Endothelial cell of umbilical vein (primary cell): ENCODE data around the gene CCDC136. TPM values are rescaled to one million over a fixed set of nuclear protein-coding genes. Genes with fewer than 3 reads are reported as not detected.

Experiments used
- BruUV-seq: library from RNA; stranded (reverse); fragments of 400-500 nt; replicated peaks from 2 replicates; lab custom pipeline; 2021; lab: Mats Ljungman, UMichigan
- CTCF ChIA-PET: fragments of 300-600, 350-600 bp; sonication (Branson Sonifier 250); formaldehyde crosslinking; loops from one replicate; lab custom pipeline; 2021; ENCODE audit warnings: antibody characterized with exemption, inconsistent platforms; lab: Charles Lee
- POLR2A ChIA-PET: fragments of 300-600, 350-600 bp; sonication (Branson Sonifier 250); formaldehyde crosslinking; loops from one replicate; lab custom pipeline; 2021; ENCODE audit warnings: antibody characterized with exemption, inconsistent platforms; lab: Charles Lee
- DNase-seq: peaks from one replicate; pipeline ENCODE4 v3.0.0-alpha.2; 2011; ENCODE audit warnings: low read depth, low spot score
- FAIRE-seq: peaks from 2 replicates; lab custom pipeline; 2011; peaks lifted over from hg19 to GRCh38; lab: Jason Lieb, UNC
- H2AFZ ChIP-seq: 2 replicates; pipeline ENCODE4 v1.6.0; 2012; ENCODE audit warnings: low read depth, low read length, control low read depth, inconsistent platforms
- H3K27ac ChIP-seq: 2 replicates; pipeline ENCODE4 v1.5.1; 2011; ENCODE audit warnings: low read depth, mild to moderate bottlenecking, control low read depth, low read length, moderate library complexity; ENCODE audit not compliant: insufficient read depth
- H3K27me3 ChIP-seq, 2 experiments: 2 replicates each; pipeline versions ENCODE4 v1.6.0 to v1.6.1; 2011; ENCODE audit warnings: low read length in 2 of 2, mixed read lengths in 1 of 2; ENCODE audit not compliant: control insufficient read depth in 2 of 2, insufficient read depth in 2 of 2
- H3K36me3 ChIP-seq, 2 experiments: 2 replicates in 1 of 2; 3 replicates in 1 of 2; pipeline ENCODE4 v1.5.1; 2011; ENCODE audit warnings: low read length in 2 of 2, mild to moderate bottlenecking in 1 of 2, moderate library complexity in 1 of 2; ENCODE audit not compliant: control insufficient read depth in 2 of 2, insufficient read depth in 2 of 2; ENCODE audit errors: extremely low read depth in 1 of 2
- H3K4me1 ChIP-seq: 3 replicates; pipeline ENCODE4 v1.5.1; 2011; ENCODE audit warnings: mild to moderate bottlenecking, low read length; ENCODE audit not compliant: control insufficient read depth, insufficient read depth; ENCODE audit errors: extremely low read depth
- H3K4me2 ChIP-seq: 2 replicates; pipeline ENCODE4 v1.6.1; 2011; ENCODE audit warnings: low read length, control low read depth, mixed read lengths; ENCODE audit not compliant: insufficient read depth
- H3K4me3 ChIP-seq, 3 experiments: fragments of 200-600 bp in 1 of 3; sonication (generic), shearing (Covaris generic) in 1 of 3; replicated peaks in 1 of 3; 2 replicates each; pipeline ENCODE4 v1.5.1; 2011 to 2016; ENCODE audit warnings: control low read depth in 3 of 3, low read length in 3 of 3, mild to moderate bottlenecking in 2 of 3, inconsistent platforms in 1 of 3, low read depth in 1 of 3, moderate library complexity in 1 of 3; ENCODE audit not compliant: insufficient read depth in 1 of 3
- H3K79me2 ChIP-seq: 2 replicates; pipeline ENCODE4 v1.6.0; 2012; ENCODE audit warnings: low read length, inconsistent platforms; ENCODE audit not compliant: control insufficient read depth, insufficient read depth
- H3K9ac ChIP-seq: replicated peaks from 2 replicates; pipeline ENCODE3; 2011; ENCODE audit warnings: low read length, control low read depth; ENCODE audit not compliant: insufficient read depth; ENCODE audit errors: extremely low read depth
- H3K9me1 ChIP-seq: replicated peaks from 3 replicates; pipeline ENCODE4 v1.6.0; 2011; ENCODE audit warnings: mild to moderate bottlenecking, low read length; ENCODE audit not compliant: control insufficient read depth, insufficient read depth; ENCODE audit errors: extremely low read depth
- H3K9me3 ChIP-seq: replicated peaks from 2 replicates; pipeline ENCODE4 v1.5.1; 2012; ENCODE audit warnings: low read length, inconsistent platforms; ENCODE audit not compliant: control insufficient read depth, insufficient read depth
- H4K20me1 ChIP-seq: replicated peaks from 2 replicates; pipeline ENCODE3; 2011; ENCODE audit warnings: mild to moderate bottlenecking, low read length; ENCODE audit not compliant: control insufficient read depth, insufficient read depth; ENCODE audit errors: extremely low read depth
- CTCF ChIP-seq, 2 donors: IDR thresholded peaks; 1 replicate in 1 of 2; 2 replicates in 1 of 2; pipeline ENCODE4 v1.5.1; 2011; ENCODE audit warnings: low read length in 2 of 2, mild to moderate bottlenecking in 2 of 2, moderate library complexity in 2 of 2, control low read depth in 1 of 2, inconsistent platforms in 1 of 2, low read depth in 1 of 2; ENCODE audit not compliant: insufficient read depth in 1 of 2; ENCODE audit errors: extremely low read depth in 1 of 2
- EZH2 ChIP-seq: IDR thresholded peaks from 2 replicates; pipeline ENCODE4 v1.6.1; 2012; ENCODE audit warnings: borderline replicate concordance, low read depth, mild to moderate bottlenecking, moderate library complexity, low read length, inconsistent platforms; ENCODE audit not compliant: severe bottlenecking
- FOS ChIP-seq: IDR thresholded peaks from 2 replicates; pipeline ENCODE4 v1.6.1; 2011; ENCODE audit warnings: mild to moderate bottlenecking, low read length, moderate library complexity, borderline replicate concordance; ENCODE audit not compliant: insufficient read depth
- GATA2 ChIP-seq: IDR thresholded peaks from 2 replicates; pipeline ENCODE4 v1.7.0; 2011; ENCODE audit warnings: low read depth, mild to moderate bottlenecking, moderate library complexity, mixed read lengths, low read length; ENCODE audit not compliant: insufficient read length, insufficient read depth
- MAX ChIP-seq: IDR thresholded peaks from 2 replicates; pipeline ENCODE4 v1.6.1; 2011; ENCODE audit not compliant: insufficient read depth, insufficient read length
- MYC ChIP-seq: IDR thresholded peaks from one replicate; pipeline ENCODE4 v1.6.1; 2011; ENCODE audit warnings: mild to moderate bottlenecking, low read depth, low read length
- POLR2A ChIP-seq: IDR thresholded peaks from 2 replicates; pipeline ENCODE4 v1.6.1; 2012; ENCODE audit warnings: low read depth, mild to moderate bottlenecking, control low read depth, low read length
- POLR2AphosphoS5 ChIP-seq: IDR thresholded peaks from 2 replicates; pipeline ENCODE4 v1.6.1; 2012; ENCODE audit warnings: low read depth, mild to moderate bottlenecking, control low read depth, low read length, moderate library complexity; ENCODE audit not compliant: insufficient read depth
- dilution Hi-C: fragments of 300-500 bp; cut with MboI; formaldehyde crosslinking; loops from one replicate; pipeline ENCODE4 v1.15.0; 2019; ENCODE audit warnings: low sequenced_read_pairs; ENCODE audit not compliant: extremely low pct_ligation_motif_present
- intact Hi-C: fragments of 100-400 bp; cut with micrococcal nuclease; formaldehyde crosslinking; loops from one replicate; pipeline ENCODE4 v1.10.0; 2022
- polyA plus RNA-seq, 4 experiments: library from polyadenylated mRNA; depleted of rRNA in 3 of 4; stranded (reverse) in 3 of 4; unstranded in 1 of 4; fragments of >200 nt; gene quantifications; 2 replicates each; pipeline versions ENCODE4 v1.2.1 to v1.2.3, GENCODE V29; 2011 to 2012; ENCODE audit warnings: missing spikeins in 1 of 4
- total RNA-seq: library from RNA; stranded (reverse); gene quantifications from 2 replicates; pipeline ENCODE4 v1.2.3, GENCODE V29; 2021

Gene CCDC136
- total and polyA plus RNA-seq, 2 donors (not counting 3 experiments of a cell fraction or from before 2014, with no cell fraction given): 1.8 to 3.3 TPM

GRCh38 chr7:128867241-128867640 is 75.5 kb downstream of the CCDC136 start:
- H3K9ac ChIP-seq: no peak overlapping the region
- no peak overlapping the region for H3K27ac ChIP-seq
- peaks cover 9% of the 10 kb centered on the region for H3K4me1 ChIP-seq
- no peaks in the 10 kb centered on the region for H3K9me3 ChIP-seq
- TF ChIP-seq POLR2A (no peak), POLR2AphosphoS5 (no peak), EZH2 (no peak), GATA2 (no peak), MYC (no peak), CTCF (IDR thresholded peaks at IDR 0.05; ENCODE audit: extremely low read depth in 1 of 2, insufficient read depth in 1 of 2, low read depth in 1 of 2, low read length in 2 of 2) (no peak), MAX (no peak), FOS (no peak)
- no peak overlapping the region for H2AFZ ChIP-seq
- dilution Hi-C loops: no loop called here
- H3K36me3 ChIP-seq: peaks cover 0 to 14% of the 10 kb centered on the region in 2 experiments
- DNase-seq: no peak
- POLR2A ChIA-PET: no interaction called here
- H3K9me1 ChIP-seq: no peaks in the 10 kb centered on the region
- H3K79me2 ChIP-seq: peaks cover 10% of the 10 kb centered on the region
- BruUV-seq: no TSS peak
- no peaks in the 10 kb centered on the region for H4K20me1 ChIP-seq
- intact Hi-C loops: no loop called here
- no peak overlapping the region for H3K4me3 ChIP-seq
- H3K4me2 ChIP-seq: no peak overlapping the region
- CTCF ChIA-PET: interaction anchor here (0.9 to 2.0 kb wide), 2 partner anchors 11 to 25 kb away, joined by 3 to 6 read pairs; no protein-coding TSS in a partner anchor
- FAIRE-seq: no peak
- H3K27me3 ChIP-seq: peaks cover 2% of the 10 kb centered on the region in 2 experiments
